HS-5 (cell line): ENCODE results near the gene SUCO.

ENCODE experiments used
- DNase-seq: peaks from one replicate; pipeline ENCODE4 v3.0.0-alpha.2; 2012; ENCODE audit warnings: low read depth

The SUCO gene

GRCh38 chr1:172515436-172515835 lies 17.5 kb upstream of the SUCO start:
- no peak for DNase-seq

DNA sequence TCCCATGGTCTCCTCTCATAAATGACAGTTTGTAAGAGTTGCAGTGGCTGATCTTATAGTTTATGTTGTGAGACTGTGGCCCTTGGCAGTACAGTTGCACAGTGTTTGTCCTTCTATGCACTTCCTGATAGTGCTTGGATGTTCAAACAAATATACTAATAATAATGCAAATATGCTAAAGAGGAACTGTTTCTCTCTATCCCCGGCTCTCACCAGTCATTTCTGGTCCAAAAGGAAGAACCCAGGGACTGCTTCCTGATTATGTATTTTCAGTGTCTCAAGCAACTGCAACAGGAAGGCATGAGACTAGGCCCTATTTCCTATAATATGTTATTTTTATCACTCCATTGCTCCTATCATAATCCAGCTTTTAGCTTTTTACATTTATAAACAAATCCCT lies 17.0 kb upstream of the SUCO start:
- no peak for DNase-seq

GRCh38 chr1:172517081-172517480 lies 15.9 kb upstream of the SUCO start:
- DNase-seq, result no peak

DNA sequence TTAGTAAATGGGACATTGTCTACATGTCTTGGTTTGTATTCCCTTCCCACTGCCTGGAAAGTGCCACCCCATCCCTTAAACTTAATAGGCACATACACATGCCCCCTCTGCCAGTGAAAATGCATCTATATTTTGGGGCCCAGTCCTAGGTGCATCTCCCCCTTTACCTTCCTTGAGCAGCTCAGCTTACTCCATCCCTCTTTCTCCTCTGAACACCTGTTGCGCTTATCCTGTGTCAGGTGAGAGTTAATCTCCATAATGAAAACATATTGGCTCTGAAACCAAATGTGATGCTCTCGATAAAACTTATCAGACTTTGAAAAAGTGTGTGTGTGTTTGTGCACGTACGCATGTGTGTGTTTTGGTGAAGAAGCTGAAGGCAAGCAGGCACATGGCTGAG lies 15.4 kb upstream of the SUCO start:
- no peak for DNase-seq

GRCh38 chr1:172529304-172529703 lies 3.6 kb upstream of the SUCO start:
- DNase-seq, result no peak

DNA sequence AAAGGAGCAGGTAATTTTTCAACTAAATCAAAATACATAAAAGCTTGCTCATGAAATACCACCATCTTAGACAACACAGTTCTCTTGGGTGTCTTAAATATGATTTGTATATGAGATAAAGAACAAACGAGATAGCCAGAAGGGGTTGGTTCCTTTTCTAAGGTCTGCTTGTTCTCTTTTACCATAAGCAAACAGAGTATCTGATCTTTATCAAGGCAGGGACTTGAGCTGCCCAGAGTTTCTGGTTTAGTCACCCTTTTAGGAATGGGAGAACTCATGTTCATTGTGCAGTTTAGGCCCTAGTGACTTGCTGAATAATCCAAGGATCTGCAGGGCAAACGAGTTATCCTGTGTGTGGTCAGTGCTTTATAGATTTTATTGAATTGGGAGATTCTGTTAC lies 3.0 kb upstream of the SUCO start:
- no peak for DNase-seq

DNA sequence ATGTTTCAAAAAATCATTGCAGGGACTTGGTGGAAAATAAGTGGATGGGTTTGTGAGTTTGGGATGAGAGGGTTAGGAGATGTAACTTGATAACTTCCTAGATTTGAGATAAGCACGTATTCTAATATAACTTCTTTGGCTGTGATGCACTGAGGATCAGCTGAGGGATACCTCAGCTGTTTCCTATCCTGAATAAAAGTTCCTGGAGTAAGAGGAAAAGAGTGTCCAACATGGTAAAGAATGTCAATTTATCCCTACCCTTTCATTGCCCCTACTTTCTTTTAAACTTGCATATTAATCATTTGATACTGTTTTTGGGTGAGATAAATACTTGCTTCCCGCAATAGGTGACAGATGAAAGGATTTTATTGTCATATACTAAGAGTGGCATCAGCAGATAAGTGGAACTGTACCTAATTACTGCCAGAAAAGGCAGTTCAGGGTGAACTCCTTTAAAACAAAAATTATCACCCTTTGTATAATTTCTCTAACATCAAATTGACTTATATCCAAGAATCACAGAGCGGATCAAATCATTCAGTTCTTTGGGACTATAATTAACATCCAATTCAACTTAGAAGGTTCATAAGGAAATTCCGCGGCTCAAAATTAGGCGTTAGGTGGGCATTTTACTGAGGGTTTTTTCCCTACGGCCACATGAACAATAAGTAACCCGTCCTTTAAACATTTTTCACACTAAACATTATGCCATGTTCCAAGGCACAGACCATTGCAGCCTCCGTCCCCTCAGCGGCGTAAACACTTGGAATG lies 1.4 kb upstream of the SUCO start:
- no peak for DNase-seq

DNA sequence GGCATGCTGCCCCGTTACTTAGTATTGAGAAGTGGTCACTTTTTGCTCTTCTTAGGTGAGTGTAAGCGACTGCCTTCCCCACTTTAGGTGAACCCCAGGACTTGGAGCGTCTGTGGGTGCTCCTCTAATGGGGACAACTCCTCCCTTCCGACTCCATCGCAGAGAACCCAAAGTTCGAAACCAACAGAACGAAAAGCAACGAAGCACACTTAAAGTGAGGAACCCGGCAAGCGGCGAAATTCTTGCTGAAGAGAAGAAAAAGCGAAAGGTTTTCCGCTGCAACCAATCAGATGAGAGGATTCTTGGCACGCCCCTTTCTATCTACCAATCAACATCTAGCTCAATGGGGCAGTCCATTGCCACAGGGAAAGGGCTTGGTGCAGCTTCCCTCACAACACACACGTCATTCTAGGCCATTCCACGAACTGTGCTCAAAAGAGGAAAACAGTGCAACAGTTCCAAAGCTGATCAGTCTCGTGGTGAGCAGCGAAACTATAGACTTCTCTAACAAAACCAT lies 709 bp upstream of the SUCO start:
- DNase-seq, result peak; percentile 99

DNA sequence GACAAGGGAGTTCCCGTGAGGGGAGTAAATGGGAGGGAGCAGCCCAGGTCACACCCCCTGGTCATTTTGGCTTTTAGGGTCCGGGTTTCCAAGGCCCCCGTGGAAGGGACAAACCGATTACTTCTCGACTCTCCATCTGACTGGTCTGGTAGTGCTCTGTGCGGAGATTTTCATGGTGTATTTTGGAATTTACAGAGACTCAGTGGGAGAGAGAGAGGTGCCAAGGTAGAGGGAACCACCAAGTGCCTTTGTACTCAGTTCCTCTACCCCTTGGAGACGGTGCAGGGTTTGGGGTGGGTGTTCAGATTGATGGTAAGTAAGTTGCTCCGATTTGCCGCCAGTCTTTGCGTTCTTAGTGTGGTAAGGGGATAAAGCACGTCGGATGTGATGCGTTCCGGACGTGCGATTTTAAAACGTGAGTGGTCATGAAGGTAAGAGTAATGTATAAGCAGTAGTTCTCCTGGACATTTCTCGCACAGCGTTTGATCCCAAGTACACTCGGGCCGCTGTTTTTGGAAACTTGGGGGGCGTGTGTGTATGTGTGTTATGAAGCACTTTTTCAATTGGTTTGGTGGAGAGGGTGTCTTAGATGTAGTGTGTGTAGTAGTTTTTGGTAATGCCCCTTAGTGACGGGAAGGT lies 682 bp downstream of the SUCO start:
- peak; percentile 28 for DNase-seq

DNA sequence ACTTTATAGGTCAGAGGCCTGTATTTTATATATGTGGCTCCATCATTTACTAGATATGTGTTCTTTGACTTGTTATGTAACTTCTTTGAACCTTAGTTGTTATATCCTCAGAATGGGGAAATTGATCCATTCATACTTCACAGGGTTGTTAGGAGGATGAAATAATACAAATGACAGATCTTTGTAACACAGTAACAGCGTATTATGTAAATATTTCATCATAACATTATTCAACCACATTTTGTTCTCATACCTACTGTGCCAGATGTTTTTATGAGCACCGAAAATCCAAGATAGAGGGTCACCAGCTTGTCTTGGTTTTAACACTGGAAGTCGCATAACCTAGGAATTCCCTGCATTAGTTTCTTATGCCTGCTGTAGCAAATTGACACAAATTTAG lies 3.3 kb downstream of the SUCO start:
- DNase-seq, result no peak

DNA sequence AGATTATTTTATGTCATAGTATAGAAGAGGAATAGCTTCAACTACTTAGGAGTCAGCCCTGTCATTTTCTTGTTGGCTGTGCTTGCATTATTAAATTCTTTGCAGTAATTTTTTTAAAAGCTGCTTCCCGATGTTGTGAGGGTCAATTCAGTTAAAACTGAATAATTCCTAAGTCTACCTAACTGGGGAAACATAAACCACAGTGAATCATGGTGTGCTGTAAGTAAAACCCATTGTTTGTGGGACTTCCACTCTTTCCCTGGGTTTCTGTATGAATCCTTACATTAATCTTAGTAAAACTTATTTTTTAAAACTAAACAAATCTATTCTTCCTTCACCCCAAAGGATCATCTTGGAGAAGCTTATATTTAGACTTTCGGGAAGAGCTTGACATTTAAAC lies 4.4 kb downstream of the SUCO start:
- no peak for DNase-seq

DNA sequence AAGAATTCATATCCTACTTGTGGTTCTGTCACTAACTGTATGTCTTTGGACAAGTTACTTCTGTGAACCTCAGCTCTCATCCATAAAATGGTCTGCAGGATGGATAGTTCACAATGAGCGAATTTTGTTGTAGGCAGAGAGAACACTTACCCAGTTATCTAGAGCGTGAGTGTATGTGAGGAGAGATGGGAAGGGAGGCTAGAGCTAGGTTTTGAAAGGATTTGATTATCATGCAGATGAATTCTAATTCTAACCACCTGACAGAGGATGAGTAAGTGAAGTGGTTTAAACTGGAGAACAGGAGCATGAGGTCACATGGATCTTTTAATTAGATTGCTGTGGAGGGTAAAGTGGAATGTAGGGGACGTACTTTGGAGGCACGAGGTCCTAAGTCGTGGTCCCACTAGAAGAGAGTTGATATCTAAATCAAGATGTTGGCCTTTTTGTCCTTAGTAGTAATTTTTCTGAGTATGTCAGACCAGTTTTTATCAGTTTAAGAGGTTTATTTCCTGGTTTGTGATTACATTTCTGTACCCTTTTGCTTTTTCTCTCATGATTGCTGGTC lies 5.0 kb downstream of the SUCO start:
- DNase-seq, result no peak

DNA sequence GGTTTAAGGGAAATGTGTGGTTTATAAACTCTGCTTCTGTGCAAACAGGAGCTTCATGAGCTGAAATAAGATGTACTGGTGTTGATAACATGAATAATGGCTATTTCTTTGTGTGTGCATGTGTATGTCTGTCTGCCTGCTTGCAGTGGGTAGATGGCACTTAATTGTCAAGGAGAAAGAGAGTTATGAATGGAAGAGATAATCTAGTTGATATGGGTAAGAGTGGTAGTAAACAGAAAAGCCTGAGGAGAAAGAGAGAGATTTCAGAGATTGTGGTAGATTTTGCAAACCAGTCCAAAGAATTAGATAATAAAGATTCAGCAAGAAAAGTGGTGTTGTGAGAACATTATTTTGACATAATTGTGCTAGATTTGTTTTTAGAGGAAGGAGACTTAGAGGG lies 7.7 kb downstream of the SUCO start:
- no peak for DNase-seq

- DNase-seq, result no peak
Observed at GRCh38 chr1:172544481-172545104, 11.6 kb downstream of the SUCO start.

DNA sequence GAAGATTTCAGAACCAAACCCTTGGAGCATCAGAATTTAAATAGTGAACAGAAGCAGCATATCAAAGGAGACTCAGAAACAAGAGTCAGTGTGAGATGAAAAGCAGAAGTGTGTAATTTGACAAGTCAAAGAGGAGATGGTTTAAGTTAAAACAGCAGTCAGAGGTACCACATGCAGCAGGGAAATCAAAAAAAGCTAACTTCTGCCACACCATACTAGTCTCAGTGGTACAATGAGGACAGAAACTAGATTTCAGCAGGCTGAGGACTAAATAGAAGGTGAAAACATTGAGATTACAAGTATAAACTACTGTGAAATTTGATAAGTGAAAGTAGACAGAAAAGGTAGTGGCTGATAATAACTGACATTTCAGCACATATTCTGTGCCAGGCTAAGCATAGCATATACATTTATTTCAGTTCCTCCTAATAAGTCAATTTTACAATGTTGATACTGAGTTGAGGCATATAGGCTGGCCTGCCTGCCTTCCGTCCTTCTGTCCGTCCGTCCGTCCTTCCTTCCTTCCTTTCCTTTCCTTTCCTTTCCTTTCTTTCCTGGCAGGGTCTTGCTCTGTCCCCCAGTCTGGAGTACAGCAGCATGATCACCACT lies 12.6 kb downstream of the SUCO start:
- no peak for DNase-seq

DNA sequence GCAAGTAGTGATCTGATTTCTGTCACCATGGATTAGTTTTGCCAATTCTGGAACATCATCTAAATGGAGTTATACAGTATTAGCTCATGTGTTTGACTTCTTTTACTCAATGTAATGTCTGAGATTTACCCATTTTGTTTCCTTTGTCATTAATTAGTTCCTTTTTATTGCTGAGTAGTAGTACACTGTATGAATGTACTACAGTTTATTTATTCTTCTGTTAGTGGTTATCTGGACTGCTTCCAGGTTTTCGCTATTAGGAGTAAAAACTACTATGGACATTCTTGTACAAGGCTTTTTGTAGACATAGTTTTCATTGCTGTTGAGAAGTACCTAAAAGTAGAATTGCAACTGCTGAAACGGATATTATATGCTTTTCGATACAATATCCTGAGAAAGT lies 14.1 kb downstream of the SUCO start:
- DNase-seq, result no peak

DNA sequence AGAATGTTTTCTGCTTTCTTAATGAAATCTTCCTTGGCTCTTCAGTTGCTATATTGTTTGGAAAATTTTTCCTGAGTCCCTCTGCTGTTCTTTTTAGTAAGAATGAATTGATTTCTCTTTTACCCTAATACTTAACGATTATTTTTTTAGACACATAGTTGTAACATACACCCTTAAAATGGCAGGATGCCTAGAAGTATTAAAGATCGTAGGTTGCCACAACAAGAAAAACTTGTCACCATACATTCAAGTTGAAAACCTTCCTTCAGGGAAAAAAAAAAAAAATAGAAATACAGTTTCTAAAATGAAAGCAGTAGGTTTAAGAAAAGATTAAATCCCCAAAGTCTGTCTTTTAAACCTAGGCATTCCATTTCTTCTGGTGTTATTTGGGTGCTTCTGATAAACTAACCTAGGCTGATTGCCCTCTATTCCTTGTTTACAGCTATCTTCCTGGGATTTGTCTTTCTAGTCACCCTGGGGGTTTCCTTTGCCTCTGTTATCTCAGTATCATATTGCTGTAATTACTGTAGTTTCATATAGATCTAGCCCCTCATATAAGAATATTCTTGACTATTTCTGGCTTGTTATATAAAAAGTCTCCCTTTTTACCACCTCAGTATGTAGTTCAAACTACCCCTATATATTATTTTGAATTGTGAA lies 16.8 kb downstream of the SUCO start:
- no peak for DNase-seq

DNA sequence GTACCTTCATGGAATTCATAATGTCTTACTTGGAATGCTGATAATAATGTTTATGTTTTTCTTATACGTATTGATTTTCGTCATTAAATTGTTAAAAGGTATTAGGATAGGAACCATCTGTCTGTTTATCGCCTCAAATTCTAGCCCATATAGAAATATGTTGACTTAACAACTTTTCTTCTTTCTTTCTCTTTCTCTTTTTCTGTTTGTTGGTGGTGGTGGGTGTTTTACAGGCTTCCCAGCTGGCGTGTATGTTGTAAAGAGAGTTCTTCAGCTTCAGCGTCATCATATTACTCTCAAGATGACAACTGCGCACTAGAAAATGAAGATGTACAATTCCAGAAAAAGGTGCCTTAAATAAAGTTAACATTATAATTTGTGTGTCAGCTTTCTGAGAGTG lies 18.3 kb downstream of the SUCO start:
- no peak for DNase-seq

GRCh38 chr1:172554915-172555314 lies 22.0 kb downstream of the SUCO start:
- DNase-seq, result no peak

GRCh38 chr1:172556461-172556860 lies 23.5 kb downstream of the SUCO start:
- no peak for DNase-seq

- no peak for DNase-seq
Observed at GRCh38 chr1:172557270-172557669, 24.3 kb downstream of the SUCO start.
